Fibroblast of the conjunctiva (primary cell): ENCODE measurements around the gene CBS.
"Not testable (repeated sequence)": the region's sequence is repeated elsewhere in the genome, so short reads cannot be mapped to it uniquely, and the experiment has no call there.

Experiments
- DNase-seq: peaks from one replicate; pipeline ENCODE4 v3.0.0-alpha.2; 2010; ENCODE audit warnings: low read depth

The CBS gene

DNA sequence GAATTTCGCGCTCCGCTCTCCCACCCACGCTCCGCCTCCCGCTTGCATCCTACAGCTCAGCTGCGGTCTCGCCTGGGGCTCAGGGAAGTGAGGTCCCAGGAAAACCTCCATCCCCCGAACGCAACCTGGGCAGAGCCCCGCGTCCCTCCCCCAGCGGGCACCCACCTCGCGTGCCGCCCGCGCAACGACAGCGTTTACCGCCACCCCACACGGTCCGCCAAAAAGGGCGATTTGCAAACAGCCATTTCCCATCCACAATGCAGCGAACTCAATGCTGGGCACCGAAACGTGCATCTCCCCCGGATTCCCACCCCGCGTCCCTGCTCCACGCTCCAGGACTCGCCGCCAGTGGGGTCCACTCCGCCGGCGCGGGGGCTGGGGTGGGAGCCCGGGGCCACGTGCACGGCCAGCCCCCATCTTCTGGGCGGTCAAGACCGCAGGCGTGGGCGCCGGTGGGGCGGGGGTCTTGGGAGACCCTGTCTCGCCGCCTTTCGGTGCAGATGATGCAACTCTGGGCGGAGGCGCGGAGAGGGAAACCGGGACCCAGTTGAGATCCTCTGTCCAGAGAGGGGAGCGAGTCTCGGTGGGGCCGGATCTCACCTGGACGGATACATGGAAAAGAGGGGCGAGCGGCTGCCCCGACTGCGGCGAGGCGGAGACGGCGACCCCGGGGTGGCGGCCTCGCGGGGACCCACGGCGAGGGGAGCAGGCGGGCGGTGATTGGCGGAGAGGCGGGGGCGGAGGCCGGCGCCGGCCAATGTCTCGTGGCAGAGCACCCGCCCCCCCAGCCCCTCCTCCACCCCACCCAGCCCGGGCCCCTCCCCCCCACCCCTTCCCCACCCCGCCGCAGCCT, at the start of gene CBS:
TSS of gene CBS (minus strand) at position 666 of the 853 bp plus-strand sequence. CDS start 3,642 bp downstream, outside the sequence.
- DNase-seq: not testable (repeated sequence)

DNA sequence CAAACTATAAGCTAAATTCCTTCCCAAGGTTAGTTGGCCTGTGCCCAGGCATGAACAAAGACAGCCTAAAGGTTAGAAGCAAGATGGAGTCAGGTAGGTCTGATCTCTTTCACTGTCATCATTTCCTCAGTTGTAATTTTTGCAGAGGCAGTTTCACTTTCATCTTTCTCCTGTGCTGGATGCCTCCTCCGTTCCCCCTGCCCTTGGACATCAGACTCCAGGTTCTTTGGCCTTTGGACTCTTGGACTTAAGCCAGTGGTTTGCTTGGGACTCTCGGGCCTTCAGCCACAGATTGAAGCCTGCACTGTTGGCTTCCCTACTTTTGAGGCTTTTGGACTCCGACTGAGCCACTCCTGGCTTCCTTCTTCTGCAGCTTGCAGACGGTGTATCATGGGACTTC, 40.3 kb upstream of the CBS start:
- not testable (repeated sequence) for DNase-seq

DNA sequence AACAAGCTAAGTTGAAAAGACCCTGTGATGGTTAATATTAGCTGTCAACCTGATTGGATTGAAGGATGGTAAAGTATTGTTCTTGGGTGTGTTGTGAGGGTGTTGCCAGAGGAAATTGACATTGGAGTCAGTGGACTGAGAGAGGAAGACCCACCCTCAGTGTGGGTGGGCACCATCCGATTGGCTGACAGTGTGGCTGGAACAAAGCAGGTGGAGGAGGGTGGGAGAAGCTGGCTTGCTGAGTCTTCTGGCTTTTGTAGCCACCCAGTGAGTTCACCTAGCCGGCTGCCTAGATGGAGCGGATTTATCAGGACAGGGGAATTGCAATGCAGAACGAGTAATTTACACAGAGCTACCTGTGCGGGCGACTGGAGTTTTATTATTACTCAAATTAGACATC, 38.8 kb upstream of the CBS start:
- DNase-seq: not testable (repeated sequence)

DNA sequence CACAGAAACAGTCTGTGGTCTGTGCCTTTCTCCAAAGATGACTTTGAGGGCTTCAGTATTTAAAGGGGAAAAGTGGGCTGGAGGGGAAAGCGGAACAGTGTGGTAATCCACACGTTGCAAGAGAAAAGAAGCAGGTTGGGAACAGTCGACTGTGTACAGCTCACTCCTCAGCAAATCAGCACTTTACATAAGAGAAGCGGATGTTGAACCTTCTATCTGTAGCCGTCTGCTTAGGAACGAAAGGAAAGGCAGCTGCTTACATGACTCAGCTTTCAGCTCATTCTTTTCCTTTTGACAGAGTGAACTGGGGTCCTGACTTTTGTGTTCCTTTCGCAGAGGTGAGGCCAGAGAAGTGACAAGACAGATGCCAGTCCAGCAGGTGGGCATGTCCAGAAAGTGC, 33.4 kb upstream of the CBS start:
- DNase-seq: not testable (repeated sequence)

DNA sequence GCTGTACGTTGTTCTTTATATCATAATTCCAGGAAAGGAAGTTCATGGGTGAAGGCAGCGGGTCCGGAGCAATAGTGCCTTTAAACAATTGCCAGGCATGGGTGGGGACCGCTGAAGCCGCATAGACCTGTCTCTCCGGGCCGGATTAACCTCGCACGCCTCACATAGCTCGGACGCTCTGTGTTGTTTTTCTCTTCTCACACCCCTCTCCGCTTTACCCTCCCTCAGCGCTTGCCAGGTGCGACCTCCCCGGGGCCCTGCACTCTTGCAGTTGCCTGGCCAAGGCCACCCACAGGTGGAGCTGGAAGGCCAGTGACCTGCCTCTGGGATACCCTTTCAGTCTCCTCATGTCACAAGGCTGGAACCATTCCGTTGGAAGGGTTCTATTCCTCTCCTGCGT, 32.5 kb upstream of the CBS start:
- not testable (repeated sequence) for DNase-seq

DNA sequence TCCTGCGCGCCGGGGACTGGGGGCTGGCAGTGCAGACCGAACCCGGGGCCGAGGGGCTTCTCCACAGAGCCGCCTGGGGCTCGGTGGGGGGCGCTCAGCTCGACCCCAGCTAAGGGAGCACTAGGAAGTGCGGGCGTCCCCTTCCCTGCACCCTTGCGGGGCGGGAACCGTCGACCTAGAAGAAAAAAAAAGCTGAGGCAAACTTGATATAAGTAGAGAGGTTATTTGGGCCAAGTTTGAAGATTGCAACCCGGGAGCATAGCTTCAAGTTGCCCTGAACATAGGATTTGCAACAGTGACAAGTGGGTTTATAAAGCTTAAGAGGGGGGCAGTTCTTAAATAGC, 32.1 kb upstream of the CBS start:
- not testable (repeated sequence) for DNase-seq

DNA sequence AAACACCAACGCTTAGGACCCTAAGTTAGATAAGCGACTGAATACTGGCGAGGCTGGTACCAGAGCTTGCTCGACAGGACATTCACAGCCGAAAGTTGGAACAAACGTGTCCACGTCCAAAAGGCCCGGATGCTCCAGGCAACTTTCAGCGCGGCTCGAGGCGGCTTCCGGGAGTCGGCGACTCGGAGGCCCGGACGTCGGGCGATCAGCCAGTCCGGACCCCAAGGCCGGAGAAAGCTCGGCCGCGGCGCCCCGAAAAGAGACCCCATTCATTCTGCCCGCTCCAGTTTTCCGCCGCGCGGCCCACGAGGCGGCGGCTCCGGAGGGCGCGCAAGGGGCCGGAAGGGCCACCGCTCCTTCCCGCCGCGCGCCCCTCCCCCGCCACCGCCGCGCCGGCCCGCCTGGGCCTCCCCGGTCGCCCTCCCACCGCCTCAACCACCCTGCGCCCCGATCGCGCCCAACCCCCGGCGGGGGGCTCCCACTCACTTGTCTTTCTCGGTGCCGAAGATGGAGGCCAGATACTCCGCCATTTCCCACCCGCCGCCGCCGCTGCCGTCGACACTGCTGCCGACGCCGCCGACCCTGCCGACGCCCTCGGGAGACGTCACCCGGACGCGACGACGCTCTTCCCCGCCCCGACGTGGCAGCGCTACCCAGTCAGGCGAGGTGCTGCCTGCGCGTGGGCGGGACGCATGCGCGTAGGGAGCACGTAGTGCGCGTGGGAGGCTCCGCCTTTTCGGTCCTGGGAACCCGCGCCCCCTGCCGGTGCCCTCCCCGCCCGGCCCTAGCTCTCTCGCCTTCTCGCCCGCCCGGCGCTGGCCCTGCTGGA, 31.5 kb upstream of the CBS start, which contains the start of gene U2AF1:
TSS of gene U2AF1 (minus strand) at position 606 of the 829 bp plus-strand sequence. CDS start at position 530, 76 bp downstream.
- not testable (repeated sequence) for DNase-seq

DNA sequence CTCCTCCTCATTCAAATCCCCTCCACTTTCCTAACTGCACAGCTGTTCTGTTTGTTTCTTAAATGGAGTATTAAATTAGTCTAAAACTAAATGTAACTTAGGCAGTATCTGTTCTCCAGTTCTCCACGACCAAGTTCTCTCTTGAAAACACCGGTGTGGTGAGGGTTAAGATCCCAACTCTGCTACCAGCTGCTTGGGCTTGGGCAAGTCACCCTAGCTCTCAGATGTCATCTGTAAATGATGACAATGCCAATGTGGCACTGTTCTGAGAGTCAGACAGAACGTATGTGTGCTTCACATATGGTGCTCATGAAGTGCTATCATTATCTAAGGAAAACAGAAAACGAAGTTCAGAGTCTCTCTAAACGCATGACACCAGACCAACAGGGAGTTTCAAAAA, 29.0 kb upstream of the CBS start:
- DNase-seq: not testable (repeated sequence)

DNA sequence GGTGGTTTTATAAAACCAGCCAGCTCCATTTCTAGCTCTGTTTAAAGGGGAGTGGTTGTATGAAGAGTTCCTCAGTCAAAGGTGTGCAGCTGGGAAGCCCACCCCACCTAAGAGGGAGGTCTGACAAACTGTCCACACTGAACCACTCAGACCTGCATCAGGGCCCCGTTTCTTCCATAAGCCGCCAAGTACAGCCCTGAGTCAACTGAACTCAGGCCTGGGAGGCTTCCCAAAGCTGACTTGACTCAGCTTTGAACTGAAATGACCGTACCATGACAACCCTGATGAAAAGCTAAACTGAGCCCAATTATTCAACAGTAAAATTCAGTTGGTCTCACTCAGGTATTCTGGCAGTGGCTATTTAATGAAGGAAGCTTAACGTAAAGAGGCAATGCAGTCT, 26.6 kb upstream of the CBS start:
- not testable (repeated sequence) for DNase-seq

DNA sequence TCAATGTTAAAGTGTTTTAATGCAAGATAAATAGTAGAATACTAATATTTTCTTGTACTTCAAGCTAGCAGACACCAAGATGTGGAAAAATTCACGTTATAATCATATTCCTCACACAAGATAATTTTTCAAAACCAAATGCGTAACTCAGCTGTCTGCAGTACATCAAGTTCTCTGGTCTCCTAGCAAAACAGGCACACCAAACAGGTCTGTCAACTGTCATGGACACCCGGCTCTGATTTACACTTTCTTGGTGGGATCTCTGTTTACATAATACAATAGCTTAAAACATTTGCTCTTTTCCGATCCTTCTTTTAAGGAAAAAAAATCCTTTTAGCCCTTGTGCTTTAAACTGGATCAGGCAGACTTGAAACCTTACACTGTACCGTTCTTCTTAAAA, 26.0 kb upstream of the CBS start:
- DNase-seq: not testable (repeated sequence)

DNA sequence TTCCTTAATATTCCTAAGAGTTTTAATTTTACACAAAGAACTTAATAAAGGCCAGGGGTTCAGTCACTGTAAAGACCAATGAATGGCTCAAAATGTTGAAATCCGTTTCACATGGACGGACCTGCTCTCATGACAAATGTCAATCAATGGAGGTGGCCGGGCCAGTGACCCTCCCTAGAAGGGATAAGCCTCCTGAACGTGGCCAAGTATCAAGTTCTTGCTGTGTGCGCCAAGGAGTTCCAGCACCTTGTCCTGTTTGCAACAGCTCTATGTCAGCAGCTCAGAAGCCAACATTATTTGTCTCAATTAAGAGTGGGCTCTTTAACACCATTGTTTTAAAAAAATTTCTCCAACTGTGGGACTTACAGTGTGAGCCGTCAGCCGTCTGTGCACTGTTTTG, 25.4 kb upstream of the CBS start:
- DNase-seq: not testable (repeated sequence)

DNA sequence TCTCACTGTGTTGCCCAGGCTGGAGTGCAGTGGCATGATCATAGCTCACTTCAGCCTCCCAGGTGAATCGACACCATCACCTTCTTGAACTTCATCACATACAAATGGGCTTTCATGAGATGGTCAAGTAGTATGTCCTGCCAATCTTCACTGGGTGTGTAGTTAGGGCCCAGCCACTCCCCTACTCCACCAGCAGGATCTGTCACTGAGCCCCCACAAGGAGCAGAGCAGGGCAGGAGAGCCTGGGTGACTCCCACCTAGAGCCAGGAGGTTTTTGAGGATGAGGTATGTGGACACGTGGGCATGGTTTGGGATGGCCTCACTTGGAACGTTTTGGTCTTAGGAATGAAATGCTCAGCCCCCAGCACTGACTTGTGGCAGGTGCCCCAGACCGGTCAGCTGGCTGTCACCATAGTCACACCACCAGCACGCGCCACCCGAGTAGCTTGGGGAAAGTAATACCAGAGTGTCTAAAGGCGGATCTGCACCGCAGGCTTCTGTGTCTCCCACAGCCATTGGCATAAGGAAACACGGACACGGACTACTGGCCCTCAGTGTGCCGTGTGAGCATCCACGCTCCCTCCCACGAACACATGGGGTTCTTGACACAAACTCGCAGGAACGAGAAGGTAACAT, 16.5 kb upstream of the CBS start:
- not testable (repeated sequence) for DNase-seq

DNA sequence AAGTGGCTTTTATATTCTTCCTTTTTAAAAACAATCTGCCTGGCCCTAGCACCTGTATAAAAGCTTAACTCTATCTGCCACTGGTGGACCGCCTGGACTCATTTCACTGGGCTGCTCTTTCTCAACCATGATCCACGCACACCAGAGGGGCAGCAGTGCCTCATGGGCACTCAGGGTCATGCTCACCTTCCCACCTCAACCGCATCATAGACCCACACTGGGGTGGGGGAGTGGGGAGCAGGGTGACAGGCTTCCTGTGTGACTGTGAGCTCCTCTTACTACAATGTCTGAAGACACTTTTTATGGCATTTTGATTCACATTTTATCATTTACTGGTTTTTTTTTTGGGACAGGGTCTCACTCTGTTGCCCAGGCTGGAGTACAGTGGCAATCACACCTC, 15.3 kb upstream of the CBS start:
- not testable (repeated sequence) for DNase-seq

DNA sequence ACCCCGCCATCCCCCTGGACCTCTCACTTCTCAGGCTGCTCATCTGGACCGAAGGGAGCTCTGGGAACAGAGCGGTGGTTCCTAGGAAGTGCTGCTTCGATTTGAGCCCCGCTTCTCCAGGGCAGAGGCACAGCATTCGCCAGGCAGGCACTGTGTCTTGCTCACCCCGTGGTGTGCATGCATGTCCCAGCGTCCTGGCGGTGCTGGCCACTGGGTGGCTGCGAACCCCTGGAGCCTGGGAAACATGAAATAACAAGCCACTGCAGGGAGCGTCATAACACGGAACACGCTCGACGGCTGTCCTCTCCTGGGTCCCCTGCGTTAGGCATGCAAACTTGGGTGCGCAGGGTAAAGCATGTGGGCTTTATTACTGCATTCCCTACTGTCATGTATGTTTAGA, 13.8 kb upstream of the CBS start:
- DNase-seq: not testable (repeated sequence)

DNA sequence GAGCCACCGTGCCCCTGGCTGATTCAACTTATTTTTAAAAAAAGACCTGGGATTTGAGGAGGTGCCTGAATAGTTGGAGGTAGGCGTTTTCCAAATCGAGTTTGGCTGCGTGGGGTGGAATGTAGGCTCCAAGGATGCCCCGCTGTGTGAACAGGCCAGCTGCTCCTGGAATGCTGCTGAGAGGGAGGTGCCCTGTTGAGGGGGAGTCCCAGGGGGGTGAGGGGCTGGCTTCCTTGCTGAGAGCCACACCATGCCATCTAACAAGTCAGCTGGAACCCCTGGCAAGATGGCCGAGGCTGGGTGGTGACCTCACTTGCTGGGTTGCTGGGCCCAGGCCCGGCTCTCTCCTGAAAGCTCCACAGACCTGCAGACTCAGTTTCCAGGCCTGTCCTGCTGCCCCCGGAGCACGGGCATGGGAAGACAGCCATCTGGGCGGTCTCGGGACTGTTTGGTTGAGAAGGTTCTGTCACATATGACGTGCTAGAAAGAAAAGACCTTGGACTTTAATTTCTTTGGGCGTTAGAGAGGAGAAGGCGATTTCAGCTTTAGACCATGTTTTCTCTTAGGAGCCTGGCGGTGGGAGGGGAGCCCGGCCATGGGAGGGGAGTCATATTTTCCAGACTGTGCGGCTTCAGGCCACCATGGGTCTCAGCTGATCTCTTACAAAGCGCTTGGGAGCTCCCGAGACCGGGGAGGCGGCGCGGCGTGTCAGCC, 7.1 kb upstream of the CBS start:
- DNase-seq: not testable (repeated sequence)

DNA sequence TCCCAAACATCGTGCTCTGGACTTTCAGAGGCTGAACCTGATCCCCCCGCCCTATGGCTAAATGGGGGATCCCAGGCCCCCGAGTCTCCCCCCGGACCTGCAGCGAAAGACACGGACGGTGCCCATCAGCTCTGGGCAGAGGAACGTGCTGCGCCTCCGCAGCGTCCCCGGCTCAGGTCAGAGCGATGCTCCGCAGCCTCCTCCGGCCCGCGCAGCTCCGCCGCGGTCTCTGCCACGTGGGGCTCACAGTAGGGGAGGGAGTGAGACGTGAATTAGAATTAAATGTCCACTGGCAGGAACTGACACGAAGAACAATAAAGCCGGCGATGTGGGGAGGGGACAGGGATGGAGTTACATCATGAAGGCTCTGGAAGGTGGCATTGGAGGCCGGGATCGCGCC, 1.0 kb upstream of the CBS start:
- DNase-seq: not testable (repeated sequence)

DNA sequence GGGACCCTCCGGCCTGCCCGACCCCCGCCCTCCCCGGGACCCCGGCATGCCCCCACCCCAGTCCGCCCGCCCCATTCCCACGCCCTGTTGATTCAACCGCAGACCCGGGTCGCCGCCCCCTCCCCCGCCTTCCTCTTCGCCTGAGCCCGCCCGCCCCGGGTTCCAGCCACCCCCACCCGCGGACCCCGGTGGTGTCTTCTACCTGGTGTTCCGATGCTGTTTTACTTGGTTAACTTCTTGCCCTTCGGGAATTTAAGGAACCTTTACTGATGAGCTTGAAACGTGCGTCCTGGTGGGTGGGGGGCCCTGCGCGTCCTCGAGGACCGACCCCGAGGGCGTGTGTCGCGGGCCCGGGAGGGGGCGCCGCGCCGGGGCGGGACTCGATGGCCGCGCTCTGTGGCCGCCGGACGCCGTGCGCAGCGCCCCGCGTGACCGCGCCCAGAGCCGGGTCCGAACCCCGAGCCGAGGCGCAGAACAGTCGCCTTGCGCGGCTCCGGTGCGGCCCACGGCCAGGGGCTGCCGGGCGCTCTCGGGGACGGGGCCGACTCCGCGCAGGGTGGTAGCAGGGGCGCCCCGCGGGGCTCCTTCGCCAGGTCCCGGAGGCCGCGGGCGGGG, 495 bp upstream of the CBS start:
- not testable (repeated sequence) for DNase-seq

DNA sequence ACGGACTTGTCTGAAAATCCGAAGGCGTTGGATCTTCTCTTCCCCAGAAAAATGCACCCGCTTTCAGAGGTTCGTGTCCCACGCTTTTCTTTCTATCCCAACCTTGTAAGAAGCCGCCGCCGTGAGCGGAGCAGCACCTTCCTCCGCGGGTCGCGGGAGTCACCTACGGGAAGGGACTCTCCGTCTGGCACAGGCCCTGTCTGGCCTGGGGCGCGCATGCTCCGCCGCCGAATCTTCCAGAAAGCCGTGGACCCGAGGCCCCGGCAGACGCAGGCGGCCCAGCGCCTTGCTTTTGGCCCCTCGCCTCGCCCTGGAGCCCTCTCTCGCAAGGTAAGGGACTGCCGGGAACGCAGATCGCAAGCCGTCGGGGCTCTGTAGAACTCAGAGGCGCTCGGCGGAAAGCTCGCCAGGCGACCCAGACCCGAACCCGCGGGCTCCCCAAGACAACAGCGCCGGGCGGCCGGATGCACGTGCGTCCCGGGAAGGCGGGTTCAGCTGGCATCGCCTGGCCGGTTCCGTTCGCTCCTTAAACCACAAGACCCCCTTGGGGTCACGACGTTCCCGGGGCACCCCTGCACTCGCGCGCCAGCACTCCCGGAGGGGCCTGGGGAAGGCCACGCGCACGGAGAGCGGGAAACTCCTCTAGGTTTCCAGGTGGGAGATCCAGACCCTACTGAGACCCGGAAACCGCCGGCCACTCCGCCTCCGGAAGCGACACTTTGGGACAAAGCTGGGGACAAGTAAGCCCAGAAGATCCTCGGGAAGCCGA, 1.1 kb downstream of the CBS start:
- not testable (repeated sequence) for DNase-seq

DNA sequence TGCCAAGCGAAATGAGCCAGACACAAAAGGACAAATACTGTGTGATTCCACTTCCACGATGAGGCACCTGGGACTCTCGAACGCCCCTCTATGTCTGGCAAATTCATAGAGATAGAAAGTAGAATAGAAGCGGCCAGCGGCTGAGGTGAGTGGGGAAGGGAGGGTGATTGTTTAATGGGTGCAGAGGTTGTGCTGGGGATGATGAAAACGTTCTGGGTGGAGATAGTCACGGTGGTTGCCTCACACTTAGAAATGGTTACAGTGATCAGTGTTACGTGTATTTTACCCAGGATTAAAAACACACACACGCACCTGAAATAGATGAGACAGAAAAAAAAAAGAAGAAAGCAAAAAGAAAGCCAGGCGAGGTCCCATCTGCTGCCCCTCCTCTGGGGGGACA, 2.9 kb downstream of the CBS start:
- DNase-seq: not testable (repeated sequence)

DNA sequence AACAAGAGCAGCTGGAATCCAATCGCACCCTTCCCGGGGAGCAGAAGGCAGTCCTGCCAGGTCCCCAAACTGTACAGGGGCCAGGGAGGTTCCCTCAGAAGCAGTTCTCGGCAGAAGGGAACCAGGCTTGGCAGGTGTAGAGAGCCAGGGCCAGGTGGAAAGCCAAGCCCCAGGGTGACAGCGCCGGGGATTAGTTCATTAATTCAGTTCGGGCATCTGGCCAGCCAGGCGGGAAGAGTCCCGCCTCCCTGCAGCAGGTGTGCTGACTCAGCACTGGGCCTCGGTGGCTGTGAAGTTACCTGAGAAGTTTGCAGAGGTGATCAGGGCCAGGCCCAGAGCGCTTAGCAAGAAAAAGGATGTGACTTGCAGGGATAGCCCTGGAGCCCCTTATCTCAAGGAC, 6.0 kb downstream of the CBS start:
- DNase-seq: not testable (repeated sequence)
